WERI-Rb-1 (cell line): ENCODE measurements around the gene DPP3.

Experiments used
- DNase-seq: peaks from one replicate; pipeline ENCODE4 v3.0.0-alpha.2; 2020
- H3K27ac ChIP-seq: fragments of 250-450 bp; sonication (Bioruptor Pico); 2 replicates; pipeline ENCODE4 v1.5.1; 2020; ENCODE audit warnings: mild to moderate bottlenecking, moderate library complexity
- H3K27me3 ChIP-seq: fragments of 250-450 bp; sonication (Bioruptor Pico); 2 replicates; pipeline ENCODE4 v1.5.1; 2021; ENCODE audit warnings: mild to moderate bottlenecking, low read depth, moderate library complexity; ENCODE audit not compliant: insufficient read depth, severe bottlenecking
- H3K36me3 ChIP-seq: fragments of 250-450 bp; sonication (Bioruptor Pico); 2 replicates; pipeline ENCODE4 v1.5.1; 2020; ENCODE audit warnings: mild to moderate bottlenecking, moderate library complexity
- H3K4me3 ChIP-seq: 2 replicates; pipeline ENCODE4 v1.5.1; 2011; ENCODE audit warnings: low read depth, mild to moderate bottlenecking, control low read depth, low read length
- H3K9me3 ChIP-seq: fragments of 250-450 bp; sonication (Bioruptor Pico); 2 replicates; pipeline ENCODE4 v1.5.1; 2021; ENCODE audit warnings: mild to moderate bottlenecking, moderate library complexity; ENCODE audit not compliant: severe bottlenecking
- CTCF ChIP-seq: IDR thresholded peaks from 2 replicates; pipeline ENCODE4 v1.5.1; 2011; ENCODE audit warnings: low read depth, mild to moderate bottlenecking, control low read depth, inconsistent platforms, low read length

DPP3 gene

GRCh38 chr11:66450560-66450959, 29.7 kb upstream of the DPP3 start:
- Histone ChIP-seq H3K27ac (no peak overlapping the region), H3K9me3 (peaks cover 4% of the 10 kb centered on the region), H3K36me3 (no peaks in the 10 kb centered on the region), H3K4me3 (no peak overlapping the region), H3K27me3 (no peaks in the 10 kb centered on the region)
- DNase-seq, result no peak
- no peak for TF ChIP-seq CTCF

DNA sequence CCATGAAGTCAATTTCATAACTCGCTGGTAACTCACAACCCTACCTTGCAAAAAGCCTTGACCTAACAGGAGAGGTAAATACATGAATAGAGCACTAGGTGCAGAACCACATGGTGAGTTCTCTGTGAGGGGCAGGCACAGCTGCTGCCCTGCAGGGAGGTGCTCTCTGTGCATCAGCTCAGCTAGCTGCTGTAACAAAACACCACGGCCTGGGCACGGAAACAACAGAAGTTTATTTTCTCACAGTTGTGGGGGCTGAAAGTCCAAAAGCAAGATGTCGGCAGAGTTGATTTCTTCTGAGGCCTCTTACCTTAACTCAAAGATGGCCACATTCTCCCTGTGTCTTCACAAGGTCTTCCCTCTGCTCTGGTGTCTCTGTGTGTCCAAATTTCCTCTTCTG, 28.6 kb upstream of the DPP3 start:
- H3K36me3 ChIP-seq, result no peaks in the 10 kb centered on the region
- no peak for TF ChIP-seq CTCF
- H3K27me3 ChIP-seq, result no peaks in the 10 kb centered on the region
- H3K9me3 ChIP-seq, result peaks cover 4% of the 10 kb centered on the region
- H3K27ac ChIP-seq, result no peak overlapping the region
- DNase-seq, result no peak
- no peak overlapping the region for H3K4me3 ChIP-seq

- no peaks in the 10 kb centered on the region for H3K27me3 ChIP-seq
- H3K4me3 ChIP-seq, result no peak overlapping the region
- H3K36me3 ChIP-seq, result no peaks in the 10 kb centered on the region
- DNase-seq, result no peak
- TF ChIP-seq CTCF, result no peak
- no peak overlapping the region for H3K27ac ChIP-seq
- peaks cover 4% of the 10 kb centered on the region for H3K9me3 ChIP-seq
Measured at GRCh38 chr11:66454247-66454646, 26.0 kb upstream of the DPP3 start.

DNA sequence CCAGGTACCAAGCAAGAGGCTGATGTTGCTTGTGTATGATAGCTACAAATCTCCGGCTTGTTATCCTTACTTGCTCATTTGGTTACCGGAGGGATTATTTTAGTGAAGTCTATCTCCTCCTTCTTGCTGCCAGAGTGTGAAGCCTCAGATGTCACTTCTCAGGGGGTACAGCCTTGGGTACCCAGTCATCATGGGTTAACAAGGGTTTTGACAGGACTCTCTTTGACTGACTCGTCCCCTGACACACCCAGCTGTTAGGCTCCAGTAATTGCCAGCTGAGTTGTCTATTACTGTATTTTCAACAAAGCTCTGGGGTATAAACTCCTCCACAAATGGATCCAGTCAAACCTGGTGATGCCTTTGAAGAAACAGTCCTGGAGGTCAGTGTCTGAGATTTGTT, 25.4 kb upstream of the DPP3 start:
- DNase-seq, result no peak
- Histone ChIP-seq H3K27me3 (no peaks in the 10 kb centered on the region), H3K4me3 (no peak overlapping the region), H3K27ac (no peak overlapping the region), H3K9me3 (peaks cover 4% of the 10 kb centered on the region), H3K36me3 (no peaks in the 10 kb centered on the region)
- TF ChIP-seq CTCF, result no peak

- no peak overlapping the region for H3K4me3 ChIP-seq
- no peaks in the 10 kb centered on the region for H3K36me3 ChIP-seq
Measured at GRCh38 chr11:66457826-66458225, 22.4 kb upstream of the DPP3 start.

More at GRCh38 chr11:66457826-66458225, 22.4 kb upstream of the DPP3 start:
- no peaks in the 10 kb centered on the region for H3K9me3 ChIP-seq
- no peak for TF ChIP-seq CTCF
- H3K27ac ChIP-seq, result no peak overlapping the region
- no peaks in the 10 kb centered on the region for H3K27me3 ChIP-seq
- no peak for DNase-seq
